PFSK-1 (cell line): ENCODE measurements around the gene PHKG1.

Source experiments
- TAF1 ChIP-seq: IDR thresholded peaks from 2 replicates; pipeline ENCODE4 v1.6.1; 2012; ENCODE audit warnings: low read length, control low read depth, borderline replicate concordance; ENCODE audit not compliant: insufficient read depth
- TF ChIP-seq, protein P1 (sequence below), 2 experiments: IDR thresholded peaks; 2 replicates each; pipeline versions ENCODE4 v1.6.1 to v1.8.0; 2011 to 2012; ENCODE audit warnings: low read depth in 2 of 2, low read length in 2 of 2, control low read depth in 1 of 2, inconsistent platforms in 1 of 2, mild to moderate bottlenecking in 1 of 2, moderate library complexity in 1 of 2; ENCODE audit not compliant: insufficient read depth in 1 of 2

- no peak for TF ChIP-seq TAF1
- TF ChIP-seq, protein P1, sequence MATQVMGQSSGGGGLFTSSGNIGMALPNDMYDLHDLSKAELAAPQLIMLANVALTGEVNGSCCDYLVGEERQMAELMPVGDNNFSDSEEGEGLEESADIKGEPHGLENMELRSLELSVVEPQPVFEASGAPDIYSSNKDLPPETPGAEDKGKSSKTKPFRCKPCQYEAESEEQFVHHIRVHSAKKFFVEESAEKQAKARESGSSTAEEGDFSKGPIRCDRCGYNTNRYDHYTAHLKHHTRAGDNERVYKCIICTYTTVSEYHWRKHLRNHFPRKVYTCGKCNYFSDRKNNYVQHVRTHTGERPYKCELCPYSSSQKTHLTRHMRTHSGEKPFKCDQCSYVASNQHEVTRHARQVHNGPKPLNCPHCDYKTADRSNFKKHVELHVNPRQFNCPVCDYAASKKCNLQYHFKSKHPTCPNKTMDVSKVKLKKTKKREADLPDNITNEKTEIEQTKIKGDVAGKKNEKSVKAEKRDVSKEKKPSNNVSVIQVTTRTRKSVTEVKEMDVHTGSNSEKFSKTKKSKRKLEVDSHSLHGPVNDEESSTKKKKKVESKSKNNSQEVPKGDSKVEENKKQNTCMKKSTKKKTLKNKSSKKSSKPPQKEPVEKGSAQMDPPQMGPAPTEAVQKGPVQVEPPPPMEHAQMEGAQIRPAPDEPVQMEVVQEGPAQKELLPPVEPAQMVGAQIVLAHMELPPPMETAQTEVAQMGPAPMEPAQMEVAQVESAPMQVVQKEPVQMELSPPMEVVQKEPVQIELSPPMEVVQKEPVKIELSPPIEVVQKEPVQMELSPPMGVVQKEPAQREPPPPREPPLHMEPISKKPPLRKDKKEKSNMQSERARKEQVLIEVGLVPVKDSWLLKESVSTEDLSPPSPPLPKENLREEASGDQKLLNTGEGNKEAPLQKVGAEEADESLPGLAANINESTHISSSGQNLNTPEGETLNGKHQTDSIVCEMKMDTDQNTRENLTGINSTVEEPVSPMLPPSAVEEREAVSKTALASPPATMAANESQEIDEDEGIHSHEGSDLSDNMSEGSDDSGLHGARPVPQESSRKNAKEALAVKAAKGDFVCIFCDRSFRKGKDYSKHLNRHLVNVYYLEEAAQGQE (IDR thresholded peaks at IDR 0.05; ENCODE audit: insufficient read depth in 1 of 2, low read depth in 2 of 2, low read length in 2 of 2): no peak
Observed at GRCh38 chr7:56127241-56127975, 34.7 kb upstream of the PHKG1 start.
